Iris pigment epithelial cell (primary cell): ENCODE results near the gene RNMT.
A peak's percentile ranks its signal among the peaks of the same experiment; 100 is the strongest.
"Not testable (repeated sequence)": the region's sequence is repeated elsewhere in the genome, so short reads cannot be mapped to it uniquely, and the experiment has no call there.

ENCODE experiments used
- DNase-seq: peaks from one replicate; pipeline ENCODE4 v3.0.0-alpha.2; 2011; ENCODE audit warnings: low read depth

The RNMT gene

DNA sequence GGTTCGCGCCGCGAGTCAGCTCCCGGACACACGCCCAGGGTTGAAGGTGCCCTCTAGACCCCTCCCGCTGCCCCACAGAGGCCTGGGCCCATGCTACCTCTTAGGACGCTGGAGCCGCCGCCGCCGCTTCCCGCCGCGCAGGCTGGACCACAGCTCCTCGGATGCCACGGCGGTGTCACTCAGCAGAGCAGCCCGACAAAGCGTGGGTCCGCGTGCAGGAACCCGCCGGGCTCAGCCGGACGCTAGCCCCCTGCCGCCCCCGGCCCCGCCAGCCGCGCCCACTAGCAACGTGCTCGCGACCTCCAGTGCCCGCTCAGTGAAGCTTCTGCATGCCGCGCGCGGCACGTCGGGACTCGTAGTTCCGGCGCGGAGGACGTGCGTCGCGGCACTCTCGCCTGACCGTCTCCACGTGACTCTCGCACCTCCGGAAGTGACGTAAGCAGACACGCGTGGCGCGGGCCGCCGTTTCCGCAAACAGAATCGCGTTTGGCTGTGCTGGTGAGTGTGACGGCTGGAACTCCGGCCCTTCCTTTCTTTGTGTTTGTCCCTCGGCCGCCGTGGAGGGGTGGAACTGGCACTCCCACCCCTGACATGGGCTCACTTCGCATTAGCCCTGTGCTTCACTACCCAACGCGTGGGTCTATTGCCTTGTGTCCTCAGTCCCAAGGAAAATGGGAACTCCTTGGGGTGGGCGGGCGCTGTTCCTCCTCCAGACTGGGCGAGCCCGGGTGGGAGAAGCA, at the start of gene RNMT, which contains the start of gene FAM210A:
Gene RNMT, plus strand, starts transcription at position 442 of the 740 bp plus-strand sequence. CDS start 4,845 bp downstream, outside the sequence.
Gene FAM210A, minus strand, starts transcription at position 327 of the 740 bp plus-strand sequence. CDS start 44,481 bp downstream, outside the sequence.
- DNase-seq, result peak; percentile 97

DNA sequence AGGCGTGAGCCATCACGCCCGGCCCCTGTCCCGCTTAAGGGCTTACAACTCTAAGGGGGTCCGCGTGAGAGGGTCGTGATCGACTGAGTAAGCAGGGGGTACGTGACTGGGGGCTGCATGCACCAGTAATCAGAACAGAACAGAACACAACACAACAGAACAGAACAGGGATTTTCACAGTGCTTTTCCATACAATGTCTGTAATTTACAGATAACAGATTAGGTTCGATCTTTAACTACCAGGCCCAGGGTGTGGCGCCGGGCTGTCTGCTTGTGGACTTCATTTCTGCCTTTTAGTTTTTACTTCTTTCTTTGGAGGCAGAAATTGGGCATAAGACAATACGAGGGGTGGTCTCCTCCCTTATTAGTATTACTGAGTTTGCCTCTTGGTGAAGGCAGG, 49.1 kb upstream of the RNMT start:
- DNase-seq, result not testable (repeated sequence)

DNA sequence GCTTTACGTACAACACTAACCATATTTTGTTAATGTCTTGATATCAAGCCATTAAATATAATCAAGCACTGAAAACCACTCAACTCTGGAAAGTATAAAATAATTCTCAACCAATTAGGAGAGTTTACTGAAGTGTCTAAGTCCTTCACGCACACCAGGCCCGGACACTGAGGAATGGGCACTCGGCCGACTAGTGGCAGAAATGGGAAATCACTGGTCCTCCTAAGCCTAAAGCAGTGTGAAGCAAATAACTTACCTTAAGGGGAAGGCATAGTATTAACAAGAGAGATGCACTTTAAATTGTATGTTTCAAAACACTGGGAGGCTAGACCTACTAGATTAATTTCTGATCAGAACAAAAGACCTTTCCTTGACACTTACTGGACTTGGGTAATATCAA, 45.9 kb upstream of the RNMT start:
- peak; percentile 7 for DNase-seq

DNA sequence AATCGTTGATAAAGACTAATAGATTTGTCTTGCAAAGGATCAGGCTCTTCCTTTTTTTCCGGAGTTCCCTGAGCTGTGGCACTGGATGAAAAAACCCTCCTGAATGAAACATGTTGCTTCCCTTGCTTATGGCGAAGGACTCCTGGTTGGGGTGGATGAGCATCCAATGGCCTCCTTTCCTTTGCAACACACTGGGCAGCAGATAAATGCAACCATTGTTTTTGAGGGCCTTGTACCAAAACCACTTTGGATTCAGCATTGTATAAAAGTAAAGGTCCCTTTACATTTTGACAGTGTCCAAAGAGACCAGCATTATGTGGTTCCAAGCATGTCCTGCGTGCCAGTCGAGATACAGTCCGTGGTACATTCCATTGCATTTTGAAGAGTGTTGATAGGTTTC, 44.8 kb upstream of the RNMT start:
- DNase-seq, result no peak

DNA sequence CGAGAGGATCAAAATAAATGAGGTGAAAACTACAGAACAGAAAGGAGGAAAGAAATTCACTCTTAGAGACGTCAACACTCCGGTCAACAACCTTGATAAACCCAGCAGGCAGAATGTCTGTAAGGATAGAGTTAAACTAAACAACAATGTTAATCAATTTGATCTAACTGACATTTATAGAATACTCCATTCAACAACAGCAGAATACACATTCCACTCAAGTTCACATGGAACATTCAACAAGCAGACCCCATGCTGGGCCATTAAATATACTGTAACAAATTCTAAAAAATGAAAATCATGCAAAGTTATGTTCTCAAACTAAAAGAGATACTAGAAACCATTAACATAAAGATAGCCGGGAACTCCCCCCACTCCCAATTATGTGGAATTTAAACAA, 41.9 kb upstream of the RNMT start:
- no peak for DNase-seq

DNA sequence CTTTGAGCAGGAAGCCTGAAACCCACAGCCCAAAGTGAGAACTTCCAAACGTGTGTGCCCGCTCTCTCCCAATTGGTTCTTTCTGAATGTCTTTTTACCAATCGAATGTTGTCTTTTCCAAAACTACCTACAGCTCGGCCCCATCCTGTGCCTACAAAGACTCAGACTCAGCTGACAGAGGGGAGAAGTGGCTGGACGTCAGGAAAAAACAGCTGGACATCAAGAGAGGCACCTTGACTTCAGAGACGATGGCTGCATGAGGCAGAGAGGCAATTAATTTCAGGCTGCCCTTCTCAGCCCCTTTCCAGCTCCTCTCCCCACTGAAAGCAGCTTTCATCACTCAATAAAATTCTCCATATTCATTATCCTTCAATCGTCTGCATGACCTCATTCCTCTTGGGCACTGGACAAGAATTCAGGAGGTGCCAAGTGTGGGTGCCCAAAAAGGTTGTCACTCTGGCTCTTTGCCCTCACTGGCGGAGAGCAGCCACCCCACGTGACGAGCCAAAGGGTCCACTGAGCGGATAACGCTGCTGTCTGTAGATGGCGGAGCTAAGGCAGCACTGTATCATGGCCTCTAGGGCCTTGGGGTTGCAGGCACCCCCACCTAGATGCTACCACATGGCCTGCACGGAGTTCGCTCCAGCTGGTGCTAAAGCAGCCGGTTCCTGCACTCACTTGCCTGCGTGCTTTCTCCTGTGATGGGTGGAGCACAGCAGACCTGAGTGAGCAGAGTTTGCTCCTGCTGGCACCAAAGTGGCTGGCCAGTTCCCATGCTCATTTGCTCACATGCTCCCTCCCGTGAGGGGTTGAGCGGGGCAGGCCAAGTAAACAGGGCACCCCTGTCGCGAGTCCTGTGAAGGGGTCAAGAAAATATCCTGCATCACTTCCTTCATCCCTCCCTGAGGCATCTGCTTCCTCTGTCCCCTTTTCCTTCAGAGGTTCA, 38.0 kb upstream of the RNMT start:
- DNase-seq, result no peak

DNA sequence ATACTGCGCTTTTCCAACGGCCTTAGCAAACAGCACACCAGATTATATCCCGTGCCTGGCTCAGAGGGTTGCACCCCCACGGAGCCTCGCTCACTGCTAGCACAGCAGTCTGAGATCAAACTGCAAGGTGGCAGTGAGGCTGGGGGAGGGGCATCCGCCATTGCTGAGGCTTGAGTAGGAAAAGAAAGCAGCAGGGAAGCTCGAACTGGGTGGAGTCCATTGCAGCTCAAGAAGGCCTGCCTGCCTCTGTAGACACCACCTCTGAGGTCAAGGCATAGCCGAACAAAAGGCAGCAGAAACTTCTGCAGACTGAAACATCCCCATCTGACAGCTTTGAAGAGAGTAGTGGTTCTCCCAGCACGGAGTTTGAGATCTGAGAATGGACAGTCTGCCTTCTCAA, 36.4 kb upstream of the RNMT start:
- DNase-seq, result not testable (repeated sequence)

DNA sequence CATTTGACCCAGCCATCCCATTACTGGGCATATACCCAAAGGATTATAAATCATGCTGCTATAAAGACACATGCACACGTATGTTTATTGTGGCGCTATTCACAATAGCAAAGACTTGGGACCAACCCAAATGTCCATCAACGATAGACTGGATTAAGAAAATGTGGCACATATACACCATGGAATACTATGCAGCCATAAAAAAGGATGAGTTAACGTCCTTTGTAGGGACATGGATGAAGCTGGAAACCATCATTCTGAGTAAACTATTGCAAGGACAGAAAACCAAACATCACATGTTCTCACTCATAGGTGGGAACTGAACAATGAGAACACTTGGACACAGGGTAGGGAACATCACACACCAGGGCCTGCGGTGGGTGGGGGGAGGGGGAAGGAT, 31.1 kb upstream of the RNMT start:
- DNase-seq, result not testable (repeated sequence)

DNA sequence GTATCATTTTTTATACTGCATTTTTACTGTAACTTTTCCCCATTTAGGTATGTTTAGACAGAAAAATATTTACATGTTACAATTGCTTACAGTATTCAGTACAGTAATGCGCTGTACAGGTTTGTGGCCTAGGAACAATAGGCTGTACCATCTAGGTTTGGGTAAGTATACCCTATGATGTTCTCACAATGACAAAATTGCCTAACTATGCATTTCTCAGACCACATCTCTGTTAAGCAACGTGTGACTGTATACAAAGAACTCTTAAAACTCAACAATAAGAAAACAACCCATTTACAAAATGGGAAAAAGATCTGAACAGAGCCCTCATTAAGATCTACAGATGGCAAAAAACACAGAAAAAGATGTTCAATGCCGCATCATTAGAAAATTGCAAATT, 29.5 kb upstream of the RNMT start:
- DNase-seq, result peak; percentile 52

DNA sequence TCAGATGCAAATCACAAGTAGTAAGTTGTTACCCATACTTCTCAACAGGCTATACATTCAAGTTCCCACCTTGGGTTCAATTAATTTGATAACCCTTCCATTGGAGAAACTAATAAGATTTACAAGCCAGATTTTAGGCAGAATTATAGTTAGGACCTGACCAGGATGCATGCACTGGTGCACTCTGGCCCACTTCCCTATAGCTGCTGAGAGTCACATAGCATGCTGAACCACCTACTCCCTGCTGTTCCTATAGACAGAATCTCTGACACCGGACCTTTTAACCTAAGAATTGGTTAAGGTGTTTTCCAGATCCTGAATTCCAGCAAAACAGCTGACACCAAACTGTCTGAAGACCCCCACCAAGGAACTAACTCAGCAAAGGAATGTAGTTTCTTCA, 26.3 kb upstream of the RNMT start:
- no peak for DNase-seq

DNA sequence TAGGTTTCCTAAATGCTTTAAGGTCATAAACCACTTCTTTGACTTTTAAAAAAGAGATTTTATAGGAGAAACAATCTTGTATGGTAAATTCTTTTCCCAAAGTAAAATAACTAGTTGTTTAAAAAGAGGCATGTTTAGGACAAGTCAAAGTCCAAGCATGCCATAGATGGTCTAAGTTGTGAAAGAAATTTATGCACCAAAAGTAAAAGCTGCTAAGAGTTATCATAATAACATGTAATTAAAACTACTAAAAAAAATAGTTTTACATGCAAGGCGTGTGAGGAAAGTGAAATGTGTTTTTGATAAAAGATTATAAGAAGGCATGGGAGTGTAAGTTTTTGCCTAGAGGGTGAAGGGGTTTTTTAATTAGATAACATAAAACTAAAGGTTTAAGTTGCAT, 22.6 kb upstream of the RNMT start:
- DNase-seq, result peak; percentile 20

DNA sequence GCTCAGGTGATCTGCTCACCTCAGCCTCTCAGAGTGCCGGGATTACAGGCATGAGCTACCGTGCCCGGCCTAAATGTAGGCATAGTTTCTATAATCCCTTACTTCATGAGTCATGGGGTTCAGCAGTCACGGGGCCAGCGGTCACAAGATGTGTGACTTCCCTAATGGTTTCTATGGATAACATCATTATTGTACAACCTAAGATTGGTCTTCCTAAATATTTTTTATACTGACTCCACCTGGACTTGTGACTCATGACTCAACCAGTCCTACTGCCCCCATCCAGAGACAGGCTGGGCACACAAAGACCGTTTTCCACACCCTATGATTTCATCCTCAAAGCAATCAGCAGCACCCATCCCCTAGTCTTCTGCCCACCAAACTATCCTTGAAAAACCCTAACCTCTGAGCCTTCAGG, 16.1 kb upstream of the RNMT start:
- DNase-seq, result peak; percentile 28

DNA sequence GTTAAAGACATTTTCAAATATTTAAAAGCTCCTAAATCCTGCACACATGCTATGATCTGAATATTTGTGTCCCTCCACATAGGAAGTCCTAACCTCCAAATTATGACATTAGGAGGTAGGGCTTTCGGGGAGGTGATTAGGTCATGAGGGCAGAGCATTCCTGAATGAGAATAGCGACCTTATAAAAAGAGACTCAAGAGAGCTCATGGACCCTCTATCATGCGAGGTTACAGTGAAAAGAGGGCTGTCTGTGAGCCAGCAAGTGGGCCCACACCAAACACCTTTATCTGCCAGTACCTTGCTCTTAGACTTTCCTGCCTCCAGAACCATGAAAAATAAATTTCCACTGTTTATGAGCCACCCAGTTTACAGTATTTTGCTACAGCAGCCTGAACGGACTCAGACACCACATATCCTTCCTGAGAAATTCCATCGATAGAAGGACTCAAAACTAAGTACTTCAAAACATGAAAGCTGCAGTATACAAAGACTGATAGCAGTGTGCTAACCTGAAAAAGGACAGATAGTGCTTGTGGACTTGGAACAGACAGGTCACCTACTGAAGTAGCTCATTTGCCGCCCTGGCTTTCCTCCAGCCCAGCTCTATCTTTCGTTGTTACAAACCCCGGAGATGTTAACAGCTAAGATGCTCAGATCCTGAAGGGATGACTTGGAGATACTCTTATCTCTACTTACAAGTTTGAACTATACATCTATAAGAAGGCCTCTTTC, 13.9 kb upstream of the RNMT start:
- no peak for DNase-seq

DNA sequence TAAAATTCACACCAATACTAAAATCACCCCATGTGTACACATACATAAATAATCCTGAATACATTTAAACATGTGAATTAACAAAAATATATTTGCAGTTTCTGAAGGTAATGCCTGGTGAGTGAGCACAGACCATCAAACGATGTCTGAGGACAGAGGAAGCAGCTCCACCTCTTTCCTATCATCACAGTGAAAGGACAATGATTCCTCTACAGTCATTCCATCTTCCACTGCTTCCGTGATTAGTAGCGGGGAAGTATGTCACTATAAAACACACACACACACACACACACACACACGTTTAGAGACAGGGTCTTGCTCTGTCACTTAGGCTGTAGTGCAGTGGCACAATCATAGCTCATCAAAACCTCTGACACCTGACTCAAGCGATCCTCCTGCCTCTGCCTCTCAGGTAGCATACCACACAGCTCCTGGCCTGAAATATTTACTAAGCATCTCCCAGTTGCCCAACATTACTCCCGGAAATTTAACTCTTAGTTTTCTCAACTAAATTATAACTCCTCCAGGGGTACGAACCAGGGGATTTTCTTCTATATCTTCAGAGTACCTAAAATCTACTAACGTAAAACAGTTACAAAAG, 12.9 kb upstream of the RNMT start:
- no peak for DNase-seq

DNA sequence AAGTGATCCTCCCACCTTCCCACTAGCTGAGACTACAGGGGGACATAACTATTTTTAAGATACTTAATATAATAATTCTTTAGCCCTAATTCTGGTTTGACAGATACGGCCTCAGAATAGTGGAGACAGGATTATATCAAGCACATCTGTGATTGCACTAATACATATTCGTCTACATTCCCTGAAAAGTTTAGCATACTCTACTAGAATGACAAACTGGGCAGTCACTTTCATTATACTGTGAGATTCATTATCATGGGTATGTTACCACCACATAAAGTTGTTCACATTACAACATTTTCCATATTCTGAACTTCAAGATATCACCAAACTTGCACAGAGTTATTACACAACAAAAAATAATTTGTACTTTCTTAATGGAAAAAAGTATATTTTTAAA, 11.1 kb upstream of the RNMT start:
- no peak for DNase-seq

DNA sequence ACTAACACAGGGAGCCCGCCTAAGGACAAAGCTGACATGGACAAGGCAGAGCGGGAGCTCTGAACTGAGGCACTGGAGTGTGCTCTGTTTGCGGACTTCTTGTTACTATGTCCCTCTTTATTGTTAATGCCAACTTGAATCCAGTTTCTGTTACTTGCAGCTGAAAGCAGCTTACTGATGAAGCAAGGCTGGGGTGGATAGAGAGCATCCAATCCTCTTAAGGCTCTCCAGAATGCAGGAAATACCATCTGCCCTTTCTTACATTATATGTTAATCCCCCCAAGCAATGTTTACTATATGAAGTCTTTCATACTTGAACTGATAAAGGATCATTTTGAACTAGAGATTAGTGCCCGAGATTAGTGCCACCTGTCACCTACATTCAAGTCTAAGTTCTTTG, 9.6 kb upstream of the RNMT start:
- DNase-seq, result peak; percentile 60

DNA sequence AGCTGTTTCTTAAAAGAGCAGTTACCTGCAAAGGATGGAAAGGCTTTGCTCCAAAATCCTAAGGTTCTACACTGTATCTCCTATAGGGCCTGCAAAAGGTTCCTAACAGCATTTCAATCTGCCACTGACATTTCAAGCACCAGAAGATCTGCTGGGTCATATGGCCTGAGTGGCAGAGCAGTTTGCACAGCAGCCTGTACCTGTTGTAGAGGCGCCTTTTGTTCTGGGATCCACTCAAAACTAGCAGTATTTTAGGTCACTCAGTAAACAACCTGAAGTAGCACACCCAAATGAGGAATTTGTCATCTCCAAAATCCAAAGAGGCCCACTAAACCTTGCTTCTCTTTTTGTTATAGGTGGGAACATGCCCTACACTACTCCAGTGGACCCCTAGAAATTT, 6.3 kb upstream of the RNMT start:
- DNase-seq, result no peak

DNA sequence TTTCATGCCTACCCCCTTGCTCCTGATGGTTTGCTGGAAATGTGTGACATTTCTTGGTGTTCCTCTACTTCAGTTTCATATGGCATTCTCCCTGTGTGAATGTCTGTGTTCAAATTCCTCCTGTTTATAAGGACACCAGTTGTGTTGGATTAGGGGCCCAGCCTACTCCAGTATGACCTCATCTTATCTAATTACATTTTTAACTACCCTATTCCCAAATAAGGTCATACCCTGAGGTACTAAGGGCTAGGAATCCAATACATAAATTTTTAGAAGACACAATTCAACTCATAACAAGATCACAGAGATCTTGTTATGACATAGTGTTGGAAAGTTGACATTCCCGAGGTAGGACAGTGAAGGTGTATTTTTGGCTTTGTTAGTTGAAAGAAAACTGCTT, 5.6 kb upstream of the RNMT start:
- DNase-seq, result no peak

DNA sequence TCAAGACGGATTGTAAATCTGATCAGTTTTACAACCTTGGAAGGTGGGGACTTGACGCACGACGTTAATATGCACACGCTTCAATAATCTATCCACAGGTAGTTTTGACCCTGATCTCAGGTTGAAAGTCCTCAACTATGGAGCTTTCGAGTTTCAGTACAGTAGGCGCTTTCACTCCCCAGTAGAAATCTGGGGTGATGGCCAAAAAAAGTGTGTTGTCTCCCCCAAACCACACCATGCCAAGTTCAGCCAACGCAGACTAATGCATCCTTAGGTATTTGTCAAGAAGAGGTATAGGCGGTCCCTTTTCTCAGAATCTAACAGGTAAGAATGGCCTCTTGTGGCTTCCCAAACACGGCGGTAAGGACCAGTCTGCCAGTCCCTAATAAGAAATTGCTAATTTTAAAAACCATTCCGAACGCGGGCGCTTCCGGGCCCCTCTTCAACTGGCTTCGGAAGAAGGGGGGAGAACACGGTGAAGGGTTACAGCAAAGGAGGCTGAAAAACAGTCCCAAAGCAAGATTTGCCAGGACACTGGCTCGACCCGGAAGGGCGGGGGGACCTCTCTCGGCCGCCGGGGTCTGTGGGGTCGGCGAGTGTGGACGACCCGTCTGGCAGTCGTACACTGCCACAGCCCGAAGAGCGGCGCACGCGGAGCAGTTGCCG, 774 bp upstream of the RNMT start:
- peak; percentile 20 for DNase-seq

DNA sequence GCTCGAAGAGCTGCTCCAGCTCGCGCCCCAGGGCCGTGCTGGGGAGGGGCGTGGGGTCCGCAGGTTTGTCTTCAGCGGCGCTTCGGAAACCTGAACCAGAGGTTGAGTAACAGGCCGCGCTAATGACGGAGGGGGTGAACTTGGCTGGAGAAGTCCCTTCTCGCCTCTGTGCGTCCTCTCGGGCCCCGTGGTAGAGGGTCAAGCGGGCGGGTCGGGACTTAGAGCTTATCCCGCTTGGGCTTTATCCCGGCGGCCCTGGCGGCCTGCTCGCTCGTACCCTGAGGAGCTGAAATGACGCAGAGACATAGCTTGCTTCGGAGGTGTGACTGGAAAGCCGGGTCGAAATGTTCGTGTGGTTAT, 479 bp downstream of the RNMT start:
- peak; percentile 71 for DNase-seq

DNA sequence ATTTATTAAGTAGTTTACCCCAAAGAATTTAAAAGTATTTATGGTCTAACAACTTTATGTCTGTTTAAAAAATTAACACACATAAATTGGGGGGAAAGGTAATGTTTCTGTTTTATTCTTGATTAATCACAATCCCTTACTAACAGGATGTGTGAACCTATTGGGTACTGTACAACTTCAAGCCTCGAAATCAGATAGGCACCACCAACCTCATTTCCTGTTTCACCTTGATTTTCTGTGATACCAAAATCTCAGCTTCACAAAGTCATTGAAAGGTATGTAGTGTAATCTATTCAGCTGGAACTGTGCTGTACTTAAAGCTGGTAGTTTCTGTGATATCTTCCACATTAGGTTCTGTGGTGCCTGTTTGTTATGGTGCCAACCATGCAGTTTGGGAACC, 4.0 kb downstream of the RNMT start:
- DNase-seq, result no peak
